ENCODE results near the gene SSPN.
A peak's percentile ranks its signal among the peaks of the same experiment; 100 is the strongest.

Gene SSPN

GRCh38 chr12:26287671-26288381 lies 92.5 kb downstream of the SSPN start:
- no peak for DNase-seq

- DNase-seq, result no peak
Observed at GRCh38 chr12:26290565-26290964, 95.2 kb downstream of the SSPN start.

- no peak for DNase-seq
Observed at GRCh38 chr12:26292596-26292995, 97.2 kb downstream of the SSPN start.

GRCh38 chr12:26293612-26294011 lies 98.2 kb downstream of the SSPN start:
- peak; percentile 14 for DNase-seq

- no peak for DNase-seq
Observed at GRCh38 chr12:26295001-26295400, 99.6 kb downstream of the SSPN start.

GRCh38 chr12:26297396-26298070 lies 102.2 kb downstream of the SSPN start:
- DNase-seq, result no peak

GRCh38 chr12:26298785-26299621 lies 103.6 kb downstream of the SSPN start:
- DNase-seq, result peak; percentile 83

GRCh38 chr12:26299751-26300150 lies 104.4 kb downstream of the SSPN start:
- no peak for DNase-seq
